Measurements from ENCODE around the gene JARID2.

JARID2 gene

GRCh38 chr6:15451738-15452137, 205.9 kb downstream of the JARID2 start:
- peaks cover 5 to 10% of the 10 kb centered on the region in 2 donors for H3K4me1 ChIP-seq (ENCODE audit: control insufficient read depth in 2 of 2, insufficient read depth in 1 of 2, low read depth in 1 of 2, low read length in 2 of 2)
- no peak overlapping the region for H2BK120ac ChIP-seq (ENCODE audit: low read depth, low read length)
- no CpG with 5 or more reads among the region's 4 CpGs for WGBS, 2 donors (ENCODE audit: extremely low coverage in 2 of 2, insufficient read length in 2 of 2, insufficient replicate concordance in 1 of 2)

DNA sequence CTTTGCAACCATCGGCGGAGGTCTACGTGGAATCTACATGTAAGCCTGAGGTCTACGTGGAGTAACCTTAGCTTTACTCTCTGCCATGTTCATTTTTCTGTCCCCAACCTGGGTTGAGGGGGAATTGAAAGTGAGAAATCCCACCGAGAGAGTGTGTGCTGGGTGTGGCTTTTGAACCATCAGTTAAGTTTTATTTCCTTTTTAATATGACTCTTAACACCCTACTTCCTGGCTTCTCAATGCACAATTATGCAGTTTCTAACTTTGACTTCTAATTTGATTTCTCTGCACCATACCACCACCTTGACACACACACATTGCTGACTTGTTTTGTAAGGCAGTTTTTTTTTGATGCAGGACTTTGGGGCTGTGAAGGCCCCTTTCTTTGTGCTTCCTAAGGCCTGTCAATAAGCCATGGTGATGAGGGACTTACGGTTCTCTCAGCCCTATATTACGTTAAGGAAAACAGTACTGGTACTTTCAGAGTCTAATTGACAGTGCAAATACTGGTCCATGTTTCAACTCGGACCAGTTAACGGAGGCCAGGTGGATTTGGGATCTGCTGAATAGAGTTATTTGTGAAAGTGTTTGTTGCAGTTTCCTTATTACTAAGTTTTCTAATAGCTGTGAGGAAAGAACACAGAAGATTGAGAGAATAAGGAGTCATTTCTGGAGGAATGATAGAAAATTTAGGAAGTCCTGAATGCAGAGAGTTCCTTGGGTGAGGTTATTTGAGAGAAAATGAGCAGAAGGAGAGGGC, 206.5 kb downstream of the JARID2 start:
- Histone ChIP-seq H3K14ac (ENCODE audit: low read length) (no peak overlapping the region), H2BK15ac (ENCODE audit: low read length) (no peak overlapping the region), H2AFZ (ENCODE audit: low read length) (no peak overlapping the region), H3K18ac (ENCODE audit: low read length) (no peak overlapping the region), H3K36me3 (replicated peaks in 1 of 2; ENCODE audit: control insufficient read depth in 2 of 2, insufficient read depth in 2 of 2, low read length in 2 of 2) (peaks cover 0 to 47% of the 10 kb centered on the region in 2 donors), H3K4me2 (ENCODE audit: insufficient read depth, low read length, poor library complexity, severe bottlenecking) (no peak overlapping the region), H2AK5ac (ENCODE audit: low read depth, low read length) (no peak overlapping the region), H3K9me3 (replicated peaks in 1 of 2; ENCODE audit: control insufficient read depth in 2 of 2, insufficient read depth in 1 of 2, low read depth in 1 of 2, low read length in 2 of 2) (peaks cover 0 to 2% of the 10 kb centered on the region in 2 donors), H4K8ac (ENCODE audit: low read depth, low read length) (no peak overlapping the region), H2BK5ac (ENCODE audit: low read length) (no peak overlapping the region), H3K27me3 (ENCODE audit: control insufficient read depth in 3 of 3, insufficient read depth in 3 of 3, low read depth in 1 of 3, low read length in 3 of 3) (no peaks in the 10 kb centered on the region), H3K27ac (replicated peaks; ENCODE audit: low read length) (no peak overlapping the region), H3K9ac (ENCODE audit: low read depth, low read length, poor library complexity) (no peak overlapping the region), H4K91ac (ENCODE audit: low read depth, low read length, poor library complexity) (no peak overlapping the region), H2BK12ac (ENCODE audit: low read length) (no peak overlapping the region), H3K23ac (ENCODE audit: low read depth, low read length, poor library complexity) (no peak overlapping the region), H3K4ac (ENCODE audit: low read length) (no peak overlapping the region), H3K79me1 (ENCODE audit: low read depth, low read length) (no peaks in the 10 kb centered on the region), H3K4me3 (ENCODE audit: low read length in 2 of 2) (no peak overlapping the region), H3K4me1 (ENCODE audit: control insufficient read depth in 2 of 2, insufficient read depth in 1 of 2, low read depth in 1 of 2, low read length in 2 of 2) (peaks cover 5 to 13% of the 10 kb centered on the region in 2 donors), H2BK120ac (ENCODE audit: low read depth, low read length) (no peak overlapping the region)
- no peak for DNase-seq (ENCODE audit: low spot score)
- WGBS, 2 donors (ENCODE audit: extremely low coverage in 2 of 2, insufficient read length in 2 of 2, insufficient replicate concordance in 1 of 2): no CpG with 5 or more reads among the region's 9 CpGs

More at GRCh38 chr6:15451738-15452137, 205.9 kb downstream of the JARID2 start:
- H2AK5ac ChIP-seq (ENCODE audit: low read depth, low read length): no peak overlapping the region
- H3K79me1 ChIP-seq (ENCODE audit: low read depth, low read length): no peaks in the 10 kb centered on the region
- no peak overlapping the region for H3K14ac ChIP-seq (ENCODE audit: low read length)
- no peak overlapping the region for H4K91ac ChIP-seq (ENCODE audit: low read depth, low read length, poor library complexity)
- H3K23ac ChIP-seq (ENCODE audit: low read depth, low read length, poor library complexity): no peak overlapping the region
- H4K8ac ChIP-seq (ENCODE audit: low read depth, low read length): no peak overlapping the region
- peaks cover 0 to 2% of the 10 kb centered on the region in 2 donors for H3K9me3 ChIP-seq (replicated peaks in 1 of 2; ENCODE audit: control insufficient read depth in 2 of 2, insufficient read depth in 1 of 2, low read depth in 1 of 2, low read length in 2 of 2)
- H3K18ac ChIP-seq (ENCODE audit: low read length): no peak overlapping the region
- H3K9ac ChIP-seq (ENCODE audit: low read depth, low read length, poor library complexity): no peak overlapping the region
- H3K4me3 ChIP-seq (ENCODE audit: low read length in 2 of 2): no peak overlapping the region
- no peak overlapping the region for H2BK15ac ChIP-seq (ENCODE audit: low read length)
- H3K36me3 ChIP-seq (replicated peaks in 1 of 2; ENCODE audit: control insufficient read depth in 2 of 2, insufficient read depth in 2 of 2, low read length in 2 of 2): peaks cover 0 to 44% of the 10 kb centered on the region in 2 donors
- no peak overlapping the region for H3K27ac ChIP-seq (replicated peaks; ENCODE audit: low read length)
- H3K27me3 ChIP-seq (ENCODE audit: control insufficient read depth in 3 of 3, insufficient read depth in 3 of 3, low read depth in 1 of 3, low read length in 3 of 3): no peaks in the 10 kb centered on the region
- H2AFZ ChIP-seq (ENCODE audit: low read length): no peak overlapping the region
- no peak overlapping the region for H2BK5ac ChIP-seq (ENCODE audit: low read length)
- no peak overlapping the region for H3K4me2 ChIP-seq (ENCODE audit: insufficient read depth, low read length, poor library complexity, severe bottlenecking)
- no peak overlapping the region for H3K4ac ChIP-seq (ENCODE audit: low read length)
- no peak overlapping the region for H2BK12ac ChIP-seq (ENCODE audit: low read length)
- DNase-seq (ENCODE audit: low spot score): no peak

DNA sequence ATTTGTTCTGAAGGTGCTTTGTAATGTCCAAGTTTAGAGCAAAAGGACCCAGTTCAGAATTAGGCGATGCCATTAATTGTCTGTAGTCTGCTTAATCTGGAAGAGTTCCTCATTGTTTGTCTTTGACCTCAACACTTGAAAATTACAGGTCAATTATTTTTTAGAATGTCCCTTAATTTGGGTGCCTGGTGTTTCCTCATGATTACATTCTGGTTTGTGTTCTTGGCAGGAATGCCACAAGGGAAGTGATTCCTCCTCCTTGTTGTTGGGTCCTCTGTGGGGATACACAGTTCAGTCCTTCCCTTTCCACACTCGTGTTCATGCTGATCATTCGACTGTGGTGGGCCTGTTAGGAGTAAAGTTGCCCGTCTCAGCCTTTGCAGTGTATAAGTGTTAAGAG, 207.3 kb downstream of the JARID2 start:
- Histone ChIP-seq H2BK120ac (ENCODE audit: low read depth, low read length) (no peak overlapping the region), H4K91ac (ENCODE audit: low read depth, low read length, poor library complexity) (no peak overlapping the region), H3K4ac (ENCODE audit: low read length) (no peak overlapping the region), H3K36me3 (replicated peaks in 1 of 2; ENCODE audit: control insufficient read depth in 2 of 2, insufficient read depth in 2 of 2, low read length in 2 of 2) (peaks cover 0 to 47% of the 10 kb centered on the region in 2 donors), H2BK5ac (ENCODE audit: low read length) (no peak overlapping the region), H2BK15ac (ENCODE audit: low read length) (no peak overlapping the region), H4K8ac (ENCODE audit: low read depth, low read length) (no peak overlapping the region), H3K4me1 (ENCODE audit: control insufficient read depth in 2 of 2, insufficient read depth in 1 of 2, low read depth in 1 of 2, low read length in 2 of 2) (peaks cover 0 to 11% of the 10 kb centered on the region in 2 donors), H3K9me3 (replicated peaks in 1 of 2; ENCODE audit: control insufficient read depth in 2 of 2, insufficient read depth in 1 of 2, low read depth in 1 of 2, low read length in 2 of 2) (peaks cover 0 to 2% of the 10 kb centered on the region in 2 donors), H2AK5ac (ENCODE audit: low read depth, low read length) (no peak overlapping the region), H3K23ac (ENCODE audit: low read depth, low read length, poor library complexity) (no peak overlapping the region), H2BK12ac (ENCODE audit: low read length) (no peak overlapping the region), H3K4me3 (ENCODE audit: low read length in 2 of 2) (no peak overlapping the region), H3K4me2 (ENCODE audit: insufficient read depth, low read length, poor library complexity, severe bottlenecking) (no peak overlapping the region), H3K18ac (ENCODE audit: low read length) (no peak overlapping the region), H2AFZ (ENCODE audit: low read length) (no peak overlapping the region), H3K9ac (ENCODE audit: low read depth, low read length, poor library complexity) (no peak overlapping the region), H3K14ac (ENCODE audit: low read length) (no peak overlapping the region), H3K79me1 (ENCODE audit: low read depth, low read length) (no peaks in the 10 kb centered on the region), H3K27me3 (ENCODE audit: control insufficient read depth in 3 of 3, insufficient read depth in 3 of 3, low read depth in 1 of 3, low read length in 3 of 3) (no peaks in the 10 kb centered on the region), H3K27ac (replicated peaks; ENCODE audit: low read length) (no peak overlapping the region)
- no CpG with 5 or more reads among the region's 4 CpGs for WGBS, 2 donors (ENCODE audit: extremely low coverage in 2 of 2, insufficient read length in 2 of 2, insufficient replicate concordance in 1 of 2)
- DNase-seq (ENCODE audit: low spot score): no peak

DNA sequence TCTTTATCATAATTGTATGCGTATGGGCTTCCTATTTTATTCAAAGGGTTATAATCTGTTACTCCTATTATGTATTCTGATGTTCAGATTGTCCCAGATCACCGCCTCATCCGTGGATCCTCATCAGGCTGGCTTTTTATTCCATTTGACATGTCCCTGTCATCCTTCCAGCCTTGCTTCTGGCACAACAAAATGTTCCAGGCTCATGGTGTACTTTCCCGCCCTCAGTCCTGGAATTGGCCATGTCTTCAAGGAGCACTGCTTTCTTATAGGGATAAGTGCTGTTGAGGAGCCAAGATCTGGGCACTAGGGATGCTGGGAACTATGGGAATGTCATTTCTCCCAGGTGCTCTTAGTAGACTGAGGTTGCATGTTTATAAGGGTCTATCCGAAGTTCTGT, 207.8 kb downstream of the JARID2 start:
- Histone ChIP-seq H3K4me1 (ENCODE audit: control insufficient read depth in 2 of 2, insufficient read depth in 1 of 2, low read depth in 1 of 2, low read length in 2 of 2) (peaks cover 0 to 11% of the 10 kb centered on the region in 2 donors), H2BK5ac (ENCODE audit: low read length) (no peak overlapping the region), H3K4me3 (ENCODE audit: low read length in 2 of 2) (no peak overlapping the region), H2BK120ac (ENCODE audit: low read depth, low read length) (no peak overlapping the region), H3K79me1 (ENCODE audit: low read depth, low read length) (no peaks in the 10 kb centered on the region), H3K18ac (ENCODE audit: low read length) (no peak overlapping the region), H2BK15ac (ENCODE audit: low read length) (no peak overlapping the region), H3K36me3 (replicated peaks in 1 of 2; ENCODE audit: control insufficient read depth in 2 of 2, insufficient read depth in 2 of 2, low read length in 2 of 2) (peaks cover 0 to 47% of the 10 kb centered on the region in 2 donors), H2AFZ (ENCODE audit: low read length) (no peak overlapping the region), H3K9ac (ENCODE audit: low read depth, low read length, poor library complexity) (no peak overlapping the region), H3K9me3 (replicated peaks in 1 of 2; ENCODE audit: control insufficient read depth in 2 of 2, insufficient read depth in 1 of 2, low read depth in 1 of 2, low read length in 2 of 2) (peaks cover 0 to 2% of the 10 kb centered on the region in 2 donors), H3K23ac (ENCODE audit: low read depth, low read length, poor library complexity) (no peak overlapping the region), H3K27ac (replicated peaks; ENCODE audit: low read length) (no peak overlapping the region), H3K27me3 (ENCODE audit: control insufficient read depth in 3 of 3, insufficient read depth in 3 of 3, low read depth in 1 of 3, low read length in 3 of 3) (no peaks in the 10 kb centered on the region), H2AK5ac (ENCODE audit: low read depth, low read length) (no peak overlapping the region), H3K14ac (ENCODE audit: low read length) (no peak overlapping the region), H4K8ac (ENCODE audit: low read depth, low read length) (no peak overlapping the region), H3K4me2 (ENCODE audit: insufficient read depth, low read length, poor library complexity, severe bottlenecking) (no peak overlapping the region), H4K91ac (ENCODE audit: low read depth, low read length, poor library complexity) (no peak overlapping the region), H2BK12ac (ENCODE audit: low read length) (no peak overlapping the region), H3K4ac (ENCODE audit: low read length) (no peak overlapping the region)
- no CpG with 5 or more reads among the region's 5 CpGs for WGBS, 2 donors (ENCODE audit: extremely low coverage in 2 of 2, insufficient read length in 2 of 2, insufficient replicate concordance in 1 of 2)
- DNase-seq (ENCODE audit: low spot score): no peak

Measured in neuronal stem cell (in vitro differentiated cells).